HS-27A (cell line): ENCODE data around the gene CCDC107.

Experiments
- DNase-seq: peaks from one replicate; pipeline ENCODE4 v3.0.0-alpha.2; 2012; ENCODE audit warnings: low read depth, missing footprints

The CCDC107 gene

GRCh38 chr9:35682520-35683315 lies 24.6 kb downstream of the CCDC107 start:
- no peak for DNase-seq

GRCh38 chr9:35683323-35683722 lies 25.2 kb downstream of the CCDC107 start:
- DNase-seq = no peak

GRCh38 chr9:35684921-35685320 lies 26.8 kb downstream of the CCDC107 start:
- no peak for DNase-seq

- DNase-seq = no peak
Observed at GRCh38 chr9:35685506-35685905, 27.4 kb downstream of the CCDC107 start.

GRCh38 chr9:35686222-35687203 lies 28.4 kb downstream of the CCDC107 start:
- no peak for DNase-seq

- DNase-seq = no peak
Observed at GRCh38 chr9:35687306-35687705, 29.2 kb downstream of the CCDC107 start.

- DNase-seq = no peak
Observed at GRCh38 chr9:35687972-35688557, 30.0 kb downstream of the CCDC107 start.

GRCh38 chr9:35688558-35689541 lies 30.8 kb downstream of the CCDC107 start:
- peak; percentile 81 for DNase-seq

- no peak for DNase-seq
Observed at GRCh38 chr9:35689542-35690293, 31.6 kb downstream of the CCDC107 start, which contains the start of gene TPM2. TPM2 (minus strand) TSS chr9:35689925; CDS start chr9:35689817, 108 bp downstream.

- DNase-seq = no peak
Observed at GRCh38 chr9:35690294-35690613, 32.2 kb downstream of the CCDC107 start.

GRCh38 chr9:35690614-35691333 lies 32.7 kb downstream of the CCDC107 start:
- DNase-seq = no peak

GRCh38 chr9:35691334-35691650 lies 33.2 kb downstream of the CCDC107 start:
- no peak for DNase-seq

GRCh38 chr9:35691757-35692301 lies 33.7 kb downstream of the CCDC107 start:
- no peak for DNase-seq

- no peak for DNase-seq
Observed at GRCh38 chr9:35695943-35696401, 37.9 kb downstream of the CCDC107 start.

- DNase-seq = no peak
Observed at GRCh38 chr9:35696520-35697215, 38.6 kb downstream of the CCDC107 start.

GRCh38 chr9:35697486-35697885 lies 39.4 kb downstream of the CCDC107 start:
- no peak for DNase-seq

GRCh38 chr9:35698231-35698630 lies 40.1 kb downstream of the CCDC107 start:
- DNase-seq = no peak

- no peak for DNase-seq
Observed at GRCh38 chr9:35700031-35700430, 41.9 kb downstream of the CCDC107 start.

- DNase-seq = no peak
Observed at GRCh38 chr9:35700942-35701341, 42.9 kb downstream of the CCDC107 start.
